Thoracic aorta (tissue), 2 donors: ENCODE results near the gene UBE2D3. TPM values are rescaled to one million over a fixed set of nuclear protein-coding genes. Genes with fewer than 3 reads are reported as not detected.

Source experiments
- ATAC-seq: fragments of 150-250 bp; one replicate; pipeline ENCODE4 v1.8.0; 2017; ENCODE audit warnings: low read depth; ENCODE audit not compliant: insufficient number of reproducible peaks, low FRiP score
- DNase-seq: peaks from one replicate; pipeline ENCODE4 v3.0.0-alpha.2; 2020; ENCODE audit warnings: low spot score
- H3K27ac ChIP-seq, 2 donors: fragments of 200-600 bp; sonication (generic); 1 replicate in 1 of 2; 2 replicates in 1 of 2; pipeline ENCODE4 v1.5.1; 2016; ENCODE audit warnings: mild to moderate bottlenecking in 2 of 2, moderate library complexity in 2 of 2
- H3K27me3 ChIP-seq: fragments of 200-600 bp; sonication (generic); replicated peaks from 2 replicates; pipeline ENCODE4 v1.6.0; 2016; ENCODE audit warnings: mild to moderate bottlenecking; ENCODE audit not compliant: insufficient read depth
- H3K36me3 ChIP-seq: fragments of 200-600 bp; sonication (generic); one replicate; pipeline ENCODE4 v1.5.1; 2016
- H3K4me1 ChIP-seq, 2 donors: fragments of 200-600 bp; sonication (generic); 1 replicate in 1 of 2; 2 replicates in 1 of 2; pipeline versions ENCODE4 v1.5.1 to v1.6.0; 2016; ENCODE audit warnings: low read depth in 2 of 2, mild to moderate bottlenecking in 1 of 2; ENCODE audit not compliant: control insufficient read depth in 1 of 2
- H3K4me3 ChIP-seq: fragments of 200-600 bp; sonication (generic); 2 replicates; pipeline ENCODE4 v1.5.1; 2016; ENCODE audit warnings: mild to moderate bottlenecking
- H3K9me3 ChIP-seq: fragments of 200-600 bp; sonication (generic); 2 replicates; pipeline ENCODE4 v1.5.1; 2016
- total RNA-seq, 2 donors: library from RNA; depleted of rRNA; stranded (reverse); fragments of >200 nt; gene quantifications; one replicate each; pipeline versions ENCODE4 v1.1.0 to v1.2.3, GENCODE V29; 2016
- TF ChIP-seq, protein P1 (sequence below): fragments of 200-600 bp; sonication (generic); IDR thresholded peaks from one replicate; pipeline ENCODE4 v1.5.1; 2019; ENCODE audit warnings: antibody characterized with exemption

The UBE2D3 gene
- total RNA-seq, 2 donors from 2014 or later = 245 to 376 TPM

DNA sequence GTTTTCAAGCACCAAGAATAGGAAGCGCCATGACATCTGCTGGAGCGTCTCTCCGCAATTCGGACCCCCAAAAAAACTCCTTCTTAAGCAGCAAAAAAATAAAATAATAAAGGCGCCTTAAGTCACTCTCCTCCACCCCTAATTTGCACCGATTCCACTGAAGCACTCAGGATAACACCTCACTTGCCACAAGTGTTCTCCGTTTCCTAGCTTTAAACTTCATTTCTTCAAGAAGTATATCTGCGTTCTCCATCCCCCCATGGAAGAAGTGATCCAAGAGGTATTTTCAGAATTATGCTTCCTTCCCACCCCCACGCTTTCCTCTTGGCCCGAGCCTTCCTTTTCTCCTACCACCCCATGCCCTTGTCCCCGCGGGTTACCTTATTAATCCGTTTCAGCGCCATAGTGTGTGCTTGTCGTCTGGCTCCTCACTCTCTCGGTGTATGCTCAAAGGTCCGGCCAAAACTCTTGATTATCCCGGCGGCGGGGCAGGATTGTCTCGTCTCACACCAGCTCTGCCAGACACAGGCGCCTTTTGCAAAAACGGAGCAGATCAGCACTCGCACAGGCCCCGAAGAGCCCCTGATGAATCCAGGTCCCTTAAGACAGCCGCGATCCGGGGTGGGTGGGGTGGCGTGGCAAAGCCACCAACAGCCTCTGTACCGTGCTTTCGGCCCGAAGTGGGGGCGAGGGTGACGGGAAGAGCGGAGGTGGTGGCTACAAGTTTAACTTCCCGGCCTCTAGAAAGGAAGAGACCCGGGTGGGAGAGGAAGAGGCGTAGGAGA, 1.1 kb downstream of the UBE2D3 start:
- Histone ChIP-seq H3K27me3 (no peaks in the 10 kb centered on the region), H3K4me1 (peaks cover 19 to 41% of the 10 kb centered on the region in 2 donors), H3K36me3 (no peaks in the 10 kb centered on the region), H3K27ac (peak overlapping the region; percentile 98 to 100), H3K9me3 (no peaks in the 10 kb centered on the region), H3K4me3 (peak overlapping the region; percentile 88)
- TF ChIP-seq, protein P1, sequence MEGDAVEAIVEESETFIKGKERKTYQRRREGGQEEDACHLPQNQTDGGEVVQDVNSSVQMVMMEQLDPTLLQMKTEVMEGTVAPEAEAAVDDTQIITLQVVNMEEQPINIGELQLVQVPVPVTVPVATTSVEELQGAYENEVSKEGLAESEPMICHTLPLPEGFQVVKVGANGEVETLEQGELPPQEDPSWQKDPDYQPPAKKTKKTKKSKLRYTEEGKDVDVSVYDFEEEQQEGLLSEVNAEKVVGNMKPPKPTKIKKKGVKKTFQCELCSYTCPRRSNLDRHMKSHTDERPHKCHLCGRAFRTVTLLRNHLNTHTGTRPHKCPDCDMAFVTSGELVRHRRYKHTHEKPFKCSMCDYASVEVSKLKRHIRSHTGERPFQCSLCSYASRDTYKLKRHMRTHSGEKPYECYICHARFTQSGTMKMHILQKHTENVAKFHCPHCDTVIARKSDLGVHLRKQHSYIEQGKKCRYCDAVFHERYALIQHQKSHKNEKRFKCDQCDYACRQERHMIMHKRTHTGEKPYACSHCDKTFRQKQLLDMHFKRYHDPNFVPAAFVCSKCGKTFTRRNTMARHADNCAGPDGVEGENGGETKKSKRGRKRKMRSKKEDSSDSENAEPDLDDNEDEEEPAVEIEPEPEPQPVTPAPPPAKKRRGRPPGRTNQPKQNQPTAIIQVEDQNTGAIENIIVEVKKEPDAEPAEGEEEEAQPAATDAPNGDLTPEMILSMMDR = no peak
- DNase-seq = no peak
- no peak for ATAC-seq

DNA sequence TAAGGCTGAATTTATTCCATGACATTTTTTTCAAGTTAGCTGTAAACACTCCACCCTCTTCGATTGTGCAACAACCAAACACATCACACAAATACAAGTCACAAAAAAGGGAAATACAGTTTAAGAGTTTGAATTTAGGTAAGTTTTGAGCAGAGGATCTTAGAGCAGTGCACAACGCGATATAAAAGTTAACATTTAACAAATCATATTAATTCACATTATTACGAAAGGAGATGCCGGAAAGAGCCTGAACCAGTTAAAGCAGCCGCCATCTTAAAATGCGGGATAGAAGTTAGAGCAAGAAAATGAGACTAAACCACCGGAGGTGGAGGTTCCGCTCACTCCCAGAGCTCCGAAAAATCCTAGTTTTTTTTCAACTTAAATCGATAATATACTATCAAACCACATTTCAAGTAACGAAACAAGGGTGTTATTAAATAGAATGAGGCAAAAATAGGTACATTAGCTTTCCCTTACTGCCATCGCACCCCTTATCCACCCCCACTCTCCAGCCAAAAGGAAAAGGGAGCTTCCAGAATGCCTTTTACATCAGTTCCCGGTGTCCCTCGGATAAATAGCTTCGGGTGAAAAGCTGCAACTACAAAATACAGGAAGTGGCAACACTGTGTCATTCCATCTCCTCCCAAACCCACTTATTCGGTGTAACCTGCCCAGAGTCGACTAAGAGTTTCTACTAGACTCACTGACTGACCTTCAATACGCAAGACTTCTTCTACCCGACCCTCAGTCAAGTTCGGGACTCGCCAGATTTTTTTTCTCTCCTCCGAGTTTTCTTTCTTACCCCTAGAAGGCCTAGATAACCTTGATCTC, 1.9 kb downstream of the UBE2D3 start:
- TF ChIP-seq, protein P1 = no peak
- DNase-seq = no peak
- peaks cover 27 to 49% of the 10 kb centered on the region in 2 donors for H3K4me1 ChIP-seq

DNA sequence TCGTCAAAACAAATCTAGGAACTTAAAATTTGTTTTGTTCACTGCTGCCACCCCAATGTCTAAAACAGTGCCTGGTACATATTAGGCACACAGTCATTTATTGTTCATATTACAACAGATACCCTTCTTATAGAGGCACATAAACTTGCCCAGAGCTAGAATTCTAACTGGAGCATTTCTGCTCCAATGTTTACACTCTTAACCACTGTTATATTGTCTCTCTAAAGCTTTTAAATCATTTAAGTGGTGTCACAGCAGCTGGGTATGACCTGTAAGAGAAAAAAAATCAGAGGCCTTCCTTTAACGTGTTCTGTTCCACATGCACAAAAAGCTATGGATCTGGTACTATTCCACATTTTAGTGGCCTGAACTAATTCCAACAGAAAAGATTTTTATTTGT, 3.0 kb downstream of the UBE2D3 start:
- DNase-seq (no peak), ATAC-seq (no peak)
- Histone ChIP-seq H3K4me3 (peak overlapping the region; percentile 88), H3K36me3 (no peaks in the 10 kb centered on the region), H3K9me3 (no peaks in the 10 kb centered on the region), H3K27ac (peak overlapping the region; percentile 98 to 100), H3K27me3 (no peaks in the 10 kb centered on the region), H3K4me1 (peaks cover 38 to 60% of the 10 kb centered on the region in 2 donors)
- TF ChIP-seq, protein P1 = no peak

More for the DNA sequence above, 1.9 kb downstream of the UBE2D3 start:
- ATAC-seq = no peak
- Histone ChIP-seq H3K27me3 (no peaks in the 10 kb centered on the region), H3K9me3 (no peaks in the 10 kb centered on the region), H3K27ac (peak overlapping the region; percentile 98 to 100), H3K4me3 (peak overlapping the region; percentile 88), H3K36me3 (no peaks in the 10 kb centered on the region)

DNA sequence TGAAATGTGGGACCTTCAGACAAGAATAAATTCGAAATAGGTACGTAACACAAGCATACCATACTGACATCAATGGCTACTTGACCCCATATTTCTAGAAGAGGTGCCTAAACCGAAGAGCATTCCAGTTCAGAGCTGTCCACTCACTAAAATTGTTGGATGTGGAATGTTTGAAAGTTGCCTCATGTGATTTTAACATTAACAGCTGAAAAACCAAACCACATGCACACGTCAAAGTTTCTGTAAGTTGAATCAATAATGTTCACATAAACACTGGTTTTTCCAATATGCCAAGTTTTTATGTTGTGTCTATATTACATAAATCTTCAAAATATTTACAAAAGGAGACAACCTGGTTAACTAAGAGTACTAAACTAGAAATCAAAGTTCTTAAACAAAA, 3.5 kb downstream of the UBE2D3 start:
- Histone ChIP-seq H3K4me3 (peak overlapping the region; percentile 88), H3K27me3 (no peaks in the 10 kb centered on the region), H3K9me3 (no peaks in the 10 kb centered on the region), H3K4me1 (peaks cover 43 to 61% of the 10 kb centered on the region in 2 donors), H3K27ac (peak overlapping the region in 1 of 2 donors; percentile 98), H3K36me3 (no peaks in the 10 kb centered on the region)
- no peak for ATAC-seq
- DNase-seq = no peak
- TF ChIP-seq, protein P1 = no peak

DNA sequence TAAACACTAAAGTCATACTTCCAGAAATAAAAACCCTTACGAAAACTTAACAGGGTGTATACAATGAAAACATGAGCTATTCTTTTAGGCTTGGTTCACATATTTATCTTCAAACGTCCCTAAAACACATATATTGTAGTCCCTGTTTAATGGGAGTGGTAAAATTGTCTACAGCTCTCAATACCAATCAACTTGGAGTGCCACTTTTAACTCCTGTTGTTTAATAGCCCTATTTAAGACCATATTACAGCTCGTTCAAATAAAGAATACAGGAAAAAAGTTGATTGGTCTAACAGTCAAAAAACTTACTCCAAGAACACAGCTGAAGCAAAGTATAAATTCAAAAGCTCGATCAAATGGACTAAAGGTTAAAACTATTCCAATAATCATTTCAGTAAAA, 3.9 kb downstream of the UBE2D3 start:
- TF ChIP-seq, protein P1 = no peak
- Histone ChIP-seq H3K4me3 (peak overlapping the region; percentile 88), H3K4me1 (peaks cover 47 to 61% of the 10 kb centered on the region in 2 donors), H3K9me3 (no peaks in the 10 kb centered on the region), H3K36me3 (no peaks in the 10 kb centered on the region), H3K27ac (peak overlapping the region in 1 of 2 donors; percentile 5), H3K27me3 (no peaks in the 10 kb centered on the region)
- DNase-seq (no peak), ATAC-seq (no peak)
